ENCODE measurements around the gene RUNX1.

RUNX1 gene

GRCh38 chr21:34797921-34798535 is 251.1 kb downstream of the RUNX1 start:
- H3K4me1 ChIP-seq (ENCODE audit: control insufficient read depth, low read depth, low read length) = no peaks in the 10 kb centered on the region
- H2AK5ac ChIP-seq (ENCODE audit: low read length) = no peak overlapping the region
- H4K8ac ChIP-seq (ENCODE audit: low read depth, low read length) = no peak overlapping the region
- no peaks in the 10 kb centered on the region for H3K36me3 ChIP-seq (ENCODE audit: control insufficient read depth, insufficient read depth, low read length)
- H4K5ac ChIP-seq (ENCODE audit: low read length) = no peak overlapping the region
- H2BK5ac ChIP-seq (ENCODE audit: low read length) = no peak overlapping the region
- no CpG with 5 or more reads among the region's 8 CpGs for WGBS (ENCODE audit: extremely low coverage, insufficient coverage, low lambda C conversion rate)
- no peak overlapping the region for H3K4me2 ChIP-seq (ENCODE audit: low read length)
- no peaks in the 10 kb centered on the region for H3K79me2 ChIP-seq (ENCODE audit: control insufficient read depth, insufficient read depth, low read length)
- no peak overlapping the region for H2BK120ac ChIP-seq (ENCODE audit: low read depth, low read length)
- H3K18ac ChIP-seq (ENCODE audit: low read length) = no peak overlapping the region
- DNase-seq = no peak
- H3K23ac ChIP-seq (ENCODE audit: low read length) = no peak overlapping the region
- no peak overlapping the region for H3K56ac ChIP-seq (ENCODE audit: low read length)
- no peaks in the 10 kb centered on the region for H3K27me3 ChIP-seq (ENCODE audit: insufficient read depth, low read length, poor library complexity)
- no peak overlapping the region for H3K27ac ChIP-seq (ENCODE audit: low read depth, low read length)
- no peak overlapping the region for H3K4me3 ChIP-seq (ENCODE audit: low read length)
- H2BK15ac ChIP-seq (replicated peaks; ENCODE audit: low read depth) = no peak overlapping the region
- no peaks in the 10 kb centered on the region for H3K79me1 ChIP-seq (ENCODE audit: low read length)
- no peak overlapping the region for H3K4ac ChIP-seq (ENCODE audit: low read depth, low read length)
- no peak overlapping the region for H3K9ac ChIP-seq (ENCODE audit: low read length)

- Histone ChIP-seq H3K23ac (ENCODE audit: low read length) (no peak overlapping the region), H3K27ac (ENCODE audit: low read depth, low read length) (no peak overlapping the region), H3K4me1 (ENCODE audit: control insufficient read depth, low read depth, low read length) (no peaks in the 10 kb centered on the region), H3K4me2 (ENCODE audit: low read length) (no peak overlapping the region), H3K18ac (ENCODE audit: low read length) (no peak overlapping the region), H3K56ac (ENCODE audit: low read length) (no peak overlapping the region), H2BK5ac (ENCODE audit: low read length) (no peak overlapping the region), H2BK120ac (ENCODE audit: low read depth, low read length) (no peak overlapping the region), H2BK15ac (replicated peaks; ENCODE audit: low read depth) (no peak overlapping the region), H3K79me2 (ENCODE audit: control insufficient read depth, insufficient read depth, low read length) (no peaks in the 10 kb centered on the region), H3K36me3 (ENCODE audit: control insufficient read depth, insufficient read depth, low read length) (no peaks in the 10 kb centered on the region), H3K27me3 (ENCODE audit: insufficient read depth, low read length, poor library complexity) (no peaks in the 10 kb centered on the region), H4K5ac (ENCODE audit: low read length) (no peak overlapping the region), H3K79me1 (ENCODE audit: low read length) (no peaks in the 10 kb centered on the region), H4K8ac (ENCODE audit: low read depth, low read length) (no peak overlapping the region), H3K4ac (ENCODE audit: low read depth, low read length) (no peak overlapping the region), H3K9ac (ENCODE audit: low read length) (no peak overlapping the region), H3K4me3 (ENCODE audit: low read length) (no peak overlapping the region), H2AK5ac (ENCODE audit: low read length) (no peak overlapping the region)
- DNase-seq = no peak
Measured at GRCh38 chr21:34797201-34797525, 251.9 kb downstream of the RUNX1 start.

- Histone ChIP-seq H3K4me2 (ENCODE audit: low read length) (no peak overlapping the region), H2AK5ac (ENCODE audit: low read length) (no peak overlapping the region), H3K79me1 (ENCODE audit: low read length) (no peaks in the 10 kb centered on the region), H2BK15ac (replicated peaks; ENCODE audit: low read depth) (no peak overlapping the region), H3K4ac (ENCODE audit: low read depth, low read length) (no peak overlapping the region), H3K4me3 (ENCODE audit: low read length) (no peak overlapping the region), H3K9ac (ENCODE audit: low read length) (no peak overlapping the region), H3K79me2 (ENCODE audit: control insufficient read depth, insufficient read depth, low read length) (no peaks in the 10 kb centered on the region), H3K56ac (ENCODE audit: low read length) (no peak overlapping the region), H3K27ac (ENCODE audit: low read depth, low read length) (no peak overlapping the region), H3K23ac (ENCODE audit: low read length) (no peak overlapping the region), H3K4me1 (ENCODE audit: control insufficient read depth, low read depth, low read length) (no peaks in the 10 kb centered on the region), H3K27me3 (ENCODE audit: insufficient read depth, low read length, poor library complexity) (no peaks in the 10 kb centered on the region), H3K36me3 (ENCODE audit: control insufficient read depth, insufficient read depth, low read length) (no peaks in the 10 kb centered on the region), H3K18ac (ENCODE audit: low read length) (no peak overlapping the region), H4K8ac (ENCODE audit: low read depth, low read length) (no peak overlapping the region), H2BK5ac (ENCODE audit: low read length) (no peak overlapping the region), H2BK120ac (ENCODE audit: low read depth, low read length) (no peak overlapping the region), H4K5ac (ENCODE audit: low read length) (no peak overlapping the region)
- peak; percentile 65 for DNase-seq
- no CpG with 5 or more reads among the region's 7 CpGs for WGBS (ENCODE audit: extremely low coverage, insufficient coverage, low lambda C conversion rate)
Measured at GRCh38 chr21:34796518-34797200, 252.4 kb downstream of the RUNX1 start.

GRCh38 chr21:34795548-34796180 is 253.4 kb downstream of the RUNX1 start:
- H3K36me3 ChIP-seq (ENCODE audit: control insufficient read depth, insufficient read depth, low read length) = no peaks in the 10 kb centered on the region
- no peaks in the 10 kb centered on the region for H3K4me1 ChIP-seq (ENCODE audit: control insufficient read depth, low read depth, low read length)
- no peak overlapping the region for H4K5ac ChIP-seq (ENCODE audit: low read length)
- H3K27ac ChIP-seq (ENCODE audit: low read depth, low read length) = no peak overlapping the region
- WGBS (ENCODE audit: extremely low coverage, insufficient coverage, low lambda C conversion rate) = no CpG with 5 or more reads among the region's 7 CpGs
- H3K56ac ChIP-seq (ENCODE audit: low read length) = no peak overlapping the region
- no peak overlapping the region for H2AK5ac ChIP-seq (ENCODE audit: low read length)
- no peak overlapping the region for H3K4me3 ChIP-seq (ENCODE audit: low read length)
- H3K18ac ChIP-seq (ENCODE audit: low read length) = no peak overlapping the region
- no peak overlapping the region for H3K4me2 ChIP-seq (ENCODE audit: low read length)
- H2BK5ac ChIP-seq (ENCODE audit: low read length) = no peak overlapping the region
- H3K79me1 ChIP-seq (ENCODE audit: low read length) = no peaks in the 10 kb centered on the region
- no peaks in the 10 kb centered on the region for H3K27me3 ChIP-seq (ENCODE audit: insufficient read depth, low read length, poor library complexity)
- no peaks in the 10 kb centered on the region for H3K79me2 ChIP-seq (ENCODE audit: control insufficient read depth, insufficient read depth, low read length)
- H2BK15ac ChIP-seq (replicated peaks; ENCODE audit: low read depth) = no peak overlapping the region
- no peak overlapping the region for H3K4ac ChIP-seq (ENCODE audit: low read depth, low read length)
- H4K8ac ChIP-seq (ENCODE audit: low read depth, low read length) = no peak overlapping the region
- no peak overlapping the region for H2BK120ac ChIP-seq (ENCODE audit: low read depth, low read length)
- DNase-seq = no peak
- H3K23ac ChIP-seq (ENCODE audit: low read length) = no peak overlapping the region
- no peak overlapping the region for H3K9ac ChIP-seq (ENCODE audit: low read length)

GRCh38 chr21:34795175-34795547 is 253.9 kb downstream of the RUNX1 start:
- no peaks in the 10 kb centered on the region for H3K79me2 ChIP-seq (ENCODE audit: control insufficient read depth, insufficient read depth, low read length)
- no peak overlapping the region for H3K4me2 ChIP-seq (ENCODE audit: low read length)
- no peaks in the 10 kb centered on the region for H3K4me1 ChIP-seq (ENCODE audit: control insufficient read depth, low read depth, low read length)
- H3K56ac ChIP-seq (ENCODE audit: low read length) = no peak overlapping the region
- H4K5ac ChIP-seq (ENCODE audit: low read length) = no peak overlapping the region
- H3K4me3 ChIP-seq (ENCODE audit: low read length) = no peak overlapping the region
- H3K4ac ChIP-seq (ENCODE audit: low read depth, low read length) = no peak overlapping the region
- no peaks in the 10 kb centered on the region for H3K79me1 ChIP-seq (ENCODE audit: low read length)
- no peaks in the 10 kb centered on the region for H3K36me3 ChIP-seq (ENCODE audit: control insufficient read depth, insufficient read depth, low read length)
- H2BK15ac ChIP-seq (replicated peaks; ENCODE audit: low read depth) = no peak overlapping the region
- no peaks in the 10 kb centered on the region for H3K27me3 ChIP-seq (ENCODE audit: insufficient read depth, low read length, poor library complexity)
- no peak overlapping the region for H3K9ac ChIP-seq (ENCODE audit: low read length)
- no peak overlapping the region for H2BK120ac ChIP-seq (ENCODE audit: low read depth, low read length)
- H3K27ac ChIP-seq (ENCODE audit: low read depth, low read length) = no peak overlapping the region
- H3K23ac ChIP-seq (ENCODE audit: low read length) = no peak overlapping the region
- 100% methylated on average over 1 of the region's 5 CpGs for WGBS (ENCODE audit: extremely low coverage, insufficient coverage, low lambda C conversion rate)
- DNase-seq = no peak
- H4K8ac ChIP-seq (ENCODE audit: low read depth, low read length) = no peak overlapping the region
- no peak overlapping the region for H2AK5ac ChIP-seq (ENCODE audit: low read length)
- H3K18ac ChIP-seq (ENCODE audit: low read length) = no peak overlapping the region
- no peak overlapping the region for H2BK5ac ChIP-seq (ENCODE audit: low read length)
